ENCODE measurements around the gene FAM89B. TPM values are rescaled to one million over a fixed set of nuclear protein-coding genes. Genes with fewer than 3 reads are reported as not detected.
A peak's percentile ranks its signal among the peaks of the same experiment; 100 is the strongest.

The FAM89B gene
- total RNA-seq, 6 donors from 2014 or later = 27.9 to 65.8 (median 45.3) TPM

- Histone ChIP-seq H3K27me3 (no peaks in the 10 kb centered on the region), H3K27ac (peak overlapping the region in 1 of 4 donors; percentile 81), H3K36me3 (peaks cover 0 to 71% (median 47%) of the 10 kb centered on the region in 4 donors), H3K4me3 (no peak overlapping the region), H3K9me3 (no peaks in the 10 kb centered on the region), H3K4me1 (peaks cover 18 to 37% (median 27%) of the 10 kb centered on the region in 4 donors)
- no peak for TF ChIP-seq EP300 (IDR thresholded peaks at IDR 0.05)
- TF ChIP-seq POLR2AphosphoS5 (IDR thresholded peaks at IDR 0.05) = no peak
- no peak for TF ChIP-seq CTCF (IDR thresholded peaks at IDR 0.05)
- TF ChIP-seq POLR2A (IDR thresholded peaks at IDR 0.05) = no peak
- DNase-seq (peak in 1 of 2 donors; percentile 76), ATAC-seq (ENCODE audit: low FRiP score in 2 of 2) (no peak)
- WGBS, 2 donors = 84 to 91% methylated on average over 20 to 51 of the region's 51 CpGs
Observed at GRCh38 chr11:65585396-65586246, 13.3 kb downstream of the FAM89B start.

- 87 to 92% methylated on average over 4 of the region's 4 CpGs for WGBS, 2 donors
- H3K4me1 ChIP-seq = peaks cover 18 to 37% (median 27%) of the 10 kb centered on the region in 4 donors
- H3K9me3 ChIP-seq = no peaks in the 10 kb centered on the region
Observed at GRCh38 chr11:65586247-65586630, 13.9 kb downstream of the FAM89B start.

GRCh38 chr11:65586676-65587075 lies 14.3 kb downstream of the FAM89B start:
- DNase-seq (no peak), ATAC-seq (ENCODE audit: low FRiP score in 2 of 2) (peak in 1 of 2 donors; percentile 11)
- TF ChIP-seq POLR2AphosphoS5 (IDR thresholded peaks at IDR 0.05) (no peak), CTCF (IDR thresholded peaks at IDR 0.05) (no peak), EP300 (IDR thresholded peaks at IDR 0.05) (no peak), POLR2A (IDR thresholded peaks at IDR 0.05) (no peak)
- H3K27ac ChIP-seq = peak overlapping the region; percentile 18 to 81 (median 49)
- H3K9me3 ChIP-seq = no peaks in the 10 kb centered on the region
- H3K4me1 ChIP-seq = peaks cover 18 to 41% (median 28%) of the 10 kb centered on the region in 4 donors
- H3K36me3 ChIP-seq = peaks cover 0 to 71% (median 41%) of the 10 kb centered on the region in 4 donors
- no peak overlapping the region for H3K4me3 ChIP-seq
- H3K27me3 ChIP-seq = no peaks in the 10 kb centered on the region
- WGBS, 2 donors = 83 to 87% methylated on average over 2 of the region's 2 CpGs

More at GRCh38 chr11:65586247-65586630, 13.9 kb downstream of the FAM89B start:
- Histone ChIP-seq H3K27ac (peak overlapping the region in 2 of 4 donors; percentile 45 to 81), H3K27me3 (no peaks in the 10 kb centered on the region), H3K4me3 (no peak overlapping the region), H3K36me3 (peaks cover 0 to 71% (median 46%) of the 10 kb centered on the region in 4 donors)
- DNase-seq = no peak
- TF ChIP-seq POLR2A (IDR thresholded peaks at IDR 0.05) (no peak), CTCF (IDR thresholded peaks at IDR 0.05) (no peak), EP300 (IDR thresholded peaks at IDR 0.05) (no peak), POLR2AphosphoS5 (IDR thresholded peaks at IDR 0.05) (no peak)
- ATAC-seq (ENCODE audit: low FRiP score in 2 of 2) = no peak

GRCh38 chr11:65588199-65589054 lies 16.1 kb downstream of the FAM89B start:
- H3K27ac ChIP-seq = peak overlapping the region; percentile 34 to 81 (median 70)
- H3K36me3 ChIP-seq = peaks cover 0 to 71% (median 44%) of the 10 kb centered on the region in 4 donors
- H3K4me1 ChIP-seq = peaks cover 25 to 58% (median 29%) of the 10 kb centered on the region in 4 donors
- H3K4me3 ChIP-seq = no peak overlapping the region
- ATAC-seq (ENCODE audit: low FRiP score in 2 of 2) (peak; percentile 61 to 64), DNase-seq (peak in 1 of 2 donors; percentile 79)
- no peaks in the 10 kb centered on the region for H3K9me3 ChIP-seq
- WGBS, 2 donors = 39 to 57% methylated on average over 9 to 12 of the region's 13 CpGs
- no peaks in the 10 kb centered on the region for H3K27me3 ChIP-seq
- TF ChIP-seq CTCF (IDR thresholded peaks at IDR 0.05) (peak; percentile 45 to 75 (median 69)), EP300 (IDR thresholded peaks at IDR 0.05) (no peak), POLR2AphosphoS5 (IDR thresholded peaks at IDR 0.05) (no peak)
